Measurements from ENCODE around the gene APH1B. TPM values are rescaled to one million over a fixed set of nuclear protein-coding genes. Genes with fewer than 3 reads are reported as not detected.

Gene APH1B
- total RNA-seq, 1 experiment from 2014 or later = 6.2 TPM

- CTCF ChIA-PET = no interaction called here
- H3K27ac ChIP-seq (ENCODE audit: low read depth, low read length, poor library complexity, severe bottlenecking) = no peak overlapping the region
- no peak overlapping the region for H3K4me3 ChIP-seq (ENCODE audit: low read depth, low read length, poor library complexity, severe bottlenecking)
- no peak for DNase-seq (ENCODE audit: low spot score)
- H3K27me3 ChIP-seq (replicated peaks; ENCODE audit: insufficient read depth, low read depth, low read length, poor library complexity) = no peaks in the 10 kb centered on the region
- H3K9me3 ChIP-seq (ENCODE audit: low read depth, low read length, poor library complexity, severe bottlenecking) = no peaks in the 10 kb centered on the region
- TF ChIP-seq EZH2 (IDR thresholded peaks at IDR 0.05; ENCODE audit: borderline replicate concordance, low read depth, low read length, poor library complexity, severe bottlenecking) = no peak
- TF ChIP-seq, protein P1, sequence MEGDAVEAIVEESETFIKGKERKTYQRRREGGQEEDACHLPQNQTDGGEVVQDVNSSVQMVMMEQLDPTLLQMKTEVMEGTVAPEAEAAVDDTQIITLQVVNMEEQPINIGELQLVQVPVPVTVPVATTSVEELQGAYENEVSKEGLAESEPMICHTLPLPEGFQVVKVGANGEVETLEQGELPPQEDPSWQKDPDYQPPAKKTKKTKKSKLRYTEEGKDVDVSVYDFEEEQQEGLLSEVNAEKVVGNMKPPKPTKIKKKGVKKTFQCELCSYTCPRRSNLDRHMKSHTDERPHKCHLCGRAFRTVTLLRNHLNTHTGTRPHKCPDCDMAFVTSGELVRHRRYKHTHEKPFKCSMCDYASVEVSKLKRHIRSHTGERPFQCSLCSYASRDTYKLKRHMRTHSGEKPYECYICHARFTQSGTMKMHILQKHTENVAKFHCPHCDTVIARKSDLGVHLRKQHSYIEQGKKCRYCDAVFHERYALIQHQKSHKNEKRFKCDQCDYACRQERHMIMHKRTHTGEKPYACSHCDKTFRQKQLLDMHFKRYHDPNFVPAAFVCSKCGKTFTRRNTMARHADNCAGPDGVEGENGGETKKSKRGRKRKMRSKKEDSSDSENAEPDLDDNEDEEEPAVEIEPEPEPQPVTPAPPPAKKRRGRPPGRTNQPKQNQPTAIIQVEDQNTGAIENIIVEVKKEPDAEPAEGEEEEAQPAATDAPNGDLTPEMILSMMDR (conservative IDR thresholded peaks at IDR 0.05; ENCODE audit: low read depth, low read length) = no peak
- intact Hi-C loops (cut with micrococcal nuclease; ENCODE audit: unreplicated experiment) = no loop called here
- no peaks in the 10 kb centered on the region for H3K36me3 ChIP-seq (ENCODE audit: insufficient read depth, low read length, poor library complexity, severe bottlenecking)
- POLR2A ChIA-PET (ENCODE audit: low non-redundant PET) = no interaction called here
- peaks cover 10% of the 10 kb centered on the region for H3K4me1 ChIP-seq (ENCODE audit: insufficient read depth, low read length, poor library complexity, severe bottlenecking)
- no TSS peak for BruUV-seq (replicated peaks)
Observed at GRCh38 chr15:63353261-63353660, 75.9 kb downstream of the APH1B start.

DNA sequence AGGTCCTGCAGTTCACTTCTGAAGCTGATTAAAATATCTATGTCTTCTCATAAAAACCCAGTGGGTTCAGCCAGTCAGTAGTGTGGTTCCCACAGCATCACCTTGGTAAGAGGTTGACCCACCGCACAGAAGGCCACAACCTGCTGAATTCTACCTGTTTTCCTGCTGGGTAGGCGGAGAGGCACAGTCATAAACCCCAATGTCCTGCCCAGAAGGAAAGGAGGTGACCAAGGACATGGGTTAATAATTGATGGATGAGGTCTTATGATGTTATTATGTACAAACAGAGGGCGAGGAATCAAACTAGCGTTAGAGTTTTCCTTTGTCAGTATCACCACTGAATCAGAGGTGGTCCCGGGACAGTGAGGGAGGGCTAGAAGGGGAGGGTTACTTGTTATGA lies 76.5 kb downstream of the APH1B start:
- Histone ChIP-seq H3K9me3 (ENCODE audit: low read depth, low read length, poor library complexity, severe bottlenecking) (no peaks in the 10 kb centered on the region), H3K27ac (ENCODE audit: low read depth, low read length, poor library complexity, severe bottlenecking) (no peak overlapping the region), H3K4me3 (ENCODE audit: low read depth, low read length, poor library complexity, severe bottlenecking) (no peak overlapping the region), H3K36me3 (ENCODE audit: insufficient read depth, low read length, poor library complexity, severe bottlenecking) (no peaks in the 10 kb centered on the region), H3K27me3 (replicated peaks; ENCODE audit: insufficient read depth, low read depth, low read length, poor library complexity) (no peaks in the 10 kb centered on the region), H3K4me1 (ENCODE audit: insufficient read depth, low read length, poor library complexity, severe bottlenecking) (peaks cover 4% of the 10 kb centered on the region)
- BruUV-seq (replicated peaks) = no TSS peak
- no peak for DNase-seq (ENCODE audit: low spot score)
- ChIA-PET POLR2A (ENCODE audit: low non-redundant PET) (no interaction called here), CTCF (no interaction called here)
- no peak for TF ChIP-seq EZH2 (IDR thresholded peaks at IDR 0.05; ENCODE audit: borderline replicate concordance, low read depth, low read length, poor library complexity, severe bottlenecking)
- TF ChIP-seq, protein P1 (conservative IDR thresholded peaks at IDR 0.05; ENCODE audit: low read depth, low read length) = no peak
- intact Hi-C loops (cut with micrococcal nuclease; ENCODE audit: unreplicated experiment) = no loop called here

- H3K9me3 ChIP-seq (ENCODE audit: low read depth, low read length, poor library complexity, severe bottlenecking) = no peaks in the 10 kb centered on the region
- BruUV-seq (replicated peaks) = no TSS peak
- H3K4me3 ChIP-seq (ENCODE audit: low read depth, low read length, poor library complexity, severe bottlenecking) = no peak overlapping the region
- intact Hi-C loops (cut with micrococcal nuclease; ENCODE audit: unreplicated experiment) = no loop called here
- no peaks in the 10 kb centered on the region for H3K36me3 ChIP-seq (ENCODE audit: insufficient read depth, low read length, poor library complexity, severe bottlenecking)
- H3K27ac ChIP-seq (ENCODE audit: low read depth, low read length, poor library complexity, severe bottlenecking) = no peak overlapping the region
- ChIA-PET CTCF (no interaction called here), POLR2A (ENCODE audit: low non-redundant PET) (no interaction called here)
- H3K4me1 ChIP-seq (ENCODE audit: insufficient read depth, low read length, poor library complexity, severe bottlenecking) = no peaks in the 10 kb centered on the region
- no peak for DNase-seq (ENCODE audit: low spot score)
- TF ChIP-seq, protein P1 (conservative IDR thresholded peaks at IDR 0.05; ENCODE audit: low read depth, low read length) = no peak
- no peak for TF ChIP-seq EZH2 (IDR thresholded peaks at IDR 0.05; ENCODE audit: borderline replicate concordance, low read depth, low read length, poor library complexity, severe bottlenecking)
- no peaks in the 10 kb centered on the region for H3K27me3 ChIP-seq (replicated peaks; ENCODE audit: insufficient read depth, low read depth, low read length, poor library complexity)
Observed at GRCh38 chr15:63354821-63355650, 77.6 kb downstream of the APH1B start.
